ENCODE measurements around the gene ALPG.

DNA sequence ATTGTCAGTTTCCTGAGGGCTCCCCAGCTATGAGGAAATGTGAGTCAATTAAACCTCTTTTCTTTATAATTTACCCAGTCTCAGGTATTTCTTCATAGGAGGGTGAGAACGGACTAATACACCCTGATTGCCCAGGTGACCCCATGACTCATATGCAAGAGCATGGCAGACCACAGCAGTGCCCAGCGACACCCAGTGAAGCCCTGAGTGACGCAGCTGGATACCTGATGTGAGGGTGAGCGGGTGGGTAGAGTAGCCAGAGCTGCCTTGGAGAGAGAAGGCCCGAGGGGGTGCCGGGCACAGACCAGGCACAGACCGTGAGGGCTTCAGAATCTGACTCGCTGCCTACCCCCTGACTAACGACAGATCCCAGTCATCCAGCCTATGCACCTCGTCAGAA, 15.4 kb downstream of the ALPG start:
- TF ChIP-seq, protein P1, sequence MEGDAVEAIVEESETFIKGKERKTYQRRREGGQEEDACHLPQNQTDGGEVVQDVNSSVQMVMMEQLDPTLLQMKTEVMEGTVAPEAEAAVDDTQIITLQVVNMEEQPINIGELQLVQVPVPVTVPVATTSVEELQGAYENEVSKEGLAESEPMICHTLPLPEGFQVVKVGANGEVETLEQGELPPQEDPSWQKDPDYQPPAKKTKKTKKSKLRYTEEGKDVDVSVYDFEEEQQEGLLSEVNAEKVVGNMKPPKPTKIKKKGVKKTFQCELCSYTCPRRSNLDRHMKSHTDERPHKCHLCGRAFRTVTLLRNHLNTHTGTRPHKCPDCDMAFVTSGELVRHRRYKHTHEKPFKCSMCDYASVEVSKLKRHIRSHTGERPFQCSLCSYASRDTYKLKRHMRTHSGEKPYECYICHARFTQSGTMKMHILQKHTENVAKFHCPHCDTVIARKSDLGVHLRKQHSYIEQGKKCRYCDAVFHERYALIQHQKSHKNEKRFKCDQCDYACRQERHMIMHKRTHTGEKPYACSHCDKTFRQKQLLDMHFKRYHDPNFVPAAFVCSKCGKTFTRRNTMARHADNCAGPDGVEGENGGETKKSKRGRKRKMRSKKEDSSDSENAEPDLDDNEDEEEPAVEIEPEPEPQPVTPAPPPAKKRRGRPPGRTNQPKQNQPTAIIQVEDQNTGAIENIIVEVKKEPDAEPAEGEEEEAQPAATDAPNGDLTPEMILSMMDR (IDR thresholded peaks at IDR 0.05 in 2 of 3, conservative IDR thresholded peaks at IDR 0.05 in 1 of 3; ENCODE audit: insufficient read depth in 2 of 3, low read depth in 1 of 3, low read length in 3 of 3), result no peak
- TF ChIP-seq BDP1 (IDR thresholded peaks at IDR 0.05; ENCODE audit: insufficient read depth, insufficient read length) (no peak), TBP (optimal IDR thresholded peaks at IDR 0.05; ENCODE audit: low read depth, low read length) (no peak), PCBP1 (IDR thresholded peaks at IDR 0.05; ENCODE audit: low read depth, low read length, poor library complexity, severe bottlenecking) (no peak), NFYB (IDR thresholded peaks at IDR 0.05; ENCODE audit: extremely low read depth, insufficient read length) (no peak), ZSCAN32 (CRISPR knock-in tag; IDR thresholded peaks at IDR 0.05) (no peak), PRPF4 (IDR thresholded peaks at IDR 0.05; ENCODE audit: insufficient read depth, low read depth, low read length, poor library complexity, severe bottlenecking) (no peak), GTF2F1 (IDR thresholded peaks at IDR 0.05; ENCODE audit: low read depth, low read length) (no peak), NRF1 (conservative IDR thresholded peaks at IDR 0.05 in 1 of 2, IDR thresholded peaks at IDR 0.05 in 1 of 2) (no peak), ZNF583 (CRISPR knock-in tag; IDR thresholded peaks at IDR 0.05) (no peak), CREM (IDR thresholded peaks at IDR 0.05; ENCODE audit: low read depth) (no peak)
- TF ChIP-seq, protein P2, sequence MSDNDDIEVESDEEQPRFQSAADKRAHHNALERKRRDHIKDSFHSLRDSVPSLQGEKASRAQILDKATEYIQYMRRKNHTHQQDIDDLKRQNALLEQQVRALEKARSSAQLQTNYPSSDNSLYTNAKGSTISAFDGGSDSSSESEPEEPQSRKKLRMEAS (CRISPR knock-in tag; IDR thresholded peaks at IDR 0.05), result no peak
- TF ChIP-seq, protein P3, sequence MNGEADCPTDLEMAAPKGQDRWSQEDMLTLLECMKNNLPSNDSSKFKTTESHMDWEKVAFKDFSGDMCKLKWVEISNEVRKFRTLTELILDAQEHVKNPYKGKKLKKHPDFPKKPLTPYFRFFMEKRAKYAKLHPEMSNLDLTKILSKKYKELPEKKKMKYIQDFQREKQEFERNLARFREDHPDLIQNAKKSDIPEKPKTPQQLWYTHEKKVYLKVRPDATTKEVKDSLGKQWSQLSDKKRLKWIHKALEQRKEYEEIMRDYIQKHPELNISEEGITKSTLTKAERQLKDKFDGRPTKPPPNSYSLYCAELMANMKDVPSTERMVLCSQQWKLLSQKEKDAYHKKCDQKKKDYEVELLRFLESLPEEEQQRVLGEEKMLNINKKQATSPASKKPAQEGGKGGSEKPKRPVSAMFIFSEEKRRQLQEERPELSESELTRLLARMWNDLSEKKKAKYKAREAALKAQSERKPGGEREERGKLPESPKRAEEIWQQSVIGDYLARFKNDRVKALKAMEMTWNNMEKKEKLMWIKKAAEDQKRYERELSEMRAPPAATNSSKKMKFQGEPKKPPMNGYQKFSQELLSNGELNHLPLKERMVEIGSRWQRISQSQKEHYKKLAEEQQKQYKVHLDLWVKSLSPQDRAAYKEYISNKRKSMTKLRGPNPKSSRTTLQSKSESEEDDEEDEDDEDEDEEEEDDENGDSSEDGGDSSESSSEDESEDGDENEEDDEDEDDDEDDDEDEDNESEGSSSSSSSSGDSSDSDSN (IDR thresholded peaks at IDR 0.05; ENCODE audit: borderline replicate concordance in 1 of 2, low read depth in 2 of 2, low read length in 2 of 2), result no peak
